Neural cell (in vitro differentiated cells): ENCODE measurements around the gene LRRC4. TPM values are rescaled to one million over a fixed set of nuclear protein-coding genes. Genes with fewer than 3 reads are reported as not detected.

Experiments
- H2AFZ ChIP-seq: fragments of 200-600, 300-800 bp; sonication (generic), shearing (Covaris generic); 2 replicates; pipeline ENCODE4 v1.6.0; 2014; ENCODE audit warnings: low read depth, mild to moderate bottlenecking, antibody characterized with exemption, low read length, moderate library complexity
- H3F3A ChIP-seq: fragments of 200-600 bp; shearing (Covaris generic); 2 replicates; pipeline ENCODE4 v1.6.1; 2016; ENCODE audit warnings: mild to moderate bottlenecking, moderate library complexity, mixed read lengths, antibody characterized with exemption, low read length; ENCODE audit not compliant: insufficient read depth, poor library complexity, severe bottlenecking
- H3K27ac ChIP-seq: fragments of 200-600, 300-800 bp; sonication (generic), shearing (Covaris generic); 2 replicates; pipeline ENCODE4 v1.5.1; 2014; ENCODE audit warnings: mild to moderate bottlenecking, low read length, moderate library complexity
- H3K27me3 ChIP-seq: fragments of 300-800, 200-600 bp; sonication (generic), shearing (Covaris generic); 2 replicates; pipeline ENCODE4 v1.6.0; 2014; ENCODE audit warnings: mild to moderate bottlenecking, low read depth, low read length, moderate library complexity; ENCODE audit not compliant: insufficient read depth
- H3K36me3 ChIP-seq: fragments of 300-800, 200-600 bp; sonication (generic), shearing (Covaris generic); 2 replicates; pipeline ENCODE4 v1.5.1; 2014; ENCODE audit warnings: mild to moderate bottlenecking, antibody characterized with exemption, low read length, moderate library complexity; ENCODE audit not compliant: insufficient read depth
- H3K4me2 ChIP-seq: fragments of 300-800, 200-600 bp; sonication (generic), shearing (Covaris generic); 2 replicates; pipeline ENCODE4 v1.6.0; 2014; ENCODE audit warnings: mild to moderate bottlenecking, low read length
- H3K4me3 ChIP-seq: fragments of 300-800, 200-600 bp; sonication (generic), shearing (Covaris generic); 2 replicates; pipeline ENCODE4 v1.5.1; 2014; ENCODE audit warnings: mild to moderate bottlenecking, low read length, moderate library complexity
- H3K79me2 ChIP-seq: fragments of 200-600 bp; shearing (Covaris generic); replicated peaks from 2 replicates; pipeline ENCODE4 v1.6.0; 2014; ENCODE audit warnings: mild to moderate bottlenecking, low read length, moderate library complexity; ENCODE audit not compliant: insufficient read depth
- H3K9ac ChIP-seq: fragments of 300-800, 200-600 bp; sonication (generic), shearing (Covaris generic); 2 replicates; pipeline ENCODE4 v1.6.1; 2016; ENCODE audit warnings: mild to moderate bottlenecking, low read length, mixed read lengths
- H3K9me2 ChIP-seq: fragments of 200-600 bp; shearing (Covaris generic); 2 replicates; pipeline ENCODE4 v1.6.1; 2016; ENCODE audit warnings: mild to moderate bottlenecking, low read length, mixed read lengths; ENCODE audit not compliant: insufficient read depth
- H3K9me3 ChIP-seq: fragments of 200-600, 300-800 bp; sonication (generic), shearing (Covaris generic); 2 replicates; pipeline ENCODE4 v1.6.1; 2016; ENCODE audit warnings: mild to moderate bottlenecking, mixed run types, low read length, moderate library complexity, mixed read lengths
- H4K20me1 ChIP-seq: fragments of 200-600 bp; shearing (Covaris generic); 2 replicates; pipeline ENCODE4 v1.6.1; 2016; ENCODE audit warnings: mild to moderate bottlenecking, mixed run types; ENCODE audit not compliant: insufficient read depth
- EP300 ChIP-seq: fragments of 450-650 bp; conservative IDR thresholded peaks from 2 replicates; pipeline ENCODE4 v1.6.1; 2014; ENCODE audit warnings: antibody characterized with exemption, mild to moderate bottlenecking, moderate library complexity; ENCODE audit not compliant: poor library complexity, severe bottlenecking
- EZH2 ChIP-seq: fragments of 200-600, 300-800 bp; shearing (Covaris generic), sonication (generic); IDR thresholded peaks from 2 replicates; pipeline ENCODE4 v1.6.1; 2014; ENCODE audit warnings: antibody characterized with exemption, low read length, borderline replicate concordance, mild to moderate bottlenecking; ENCODE audit not compliant: insufficient read depth, poor library complexity, severe bottlenecking
- MXI1 ChIP-seq: fragments of 450-650 bp; conservative IDR thresholded peaks from 2 replicates; pipeline ENCODE4 v1.6.1; 2014; ENCODE audit warnings: antibody characterized with exemption, mild to moderate bottlenecking; ENCODE audit not compliant: poor library complexity, severe bottlenecking
- POLR2AphosphoS5 ChIP-seq: IDR thresholded peaks from 2 replicates; pipeline ENCODE4 v1.6.1; 2012
- RAD21 ChIP-seq: fragments of 450-650 bp; conservative IDR thresholded peaks from 2 replicates; pipeline ENCODE4 v1.6.1; 2014; ENCODE audit warnings: antibody characterized with exemption, mild to moderate bottlenecking, moderate library complexity
- SMC3 ChIP-seq: fragments of 450-650 bp; conservative IDR thresholded peaks from 2 replicates; pipeline ENCODE4 v1.6.1; 2014; ENCODE audit warnings: antibody characterized with exemption, mild to moderate bottlenecking, moderate library complexity; ENCODE audit not compliant: poor library complexity
- TAF1 ChIP-seq: IDR thresholded peaks from 2 replicates; pipeline ENCODE4 v1.6.1; 2012; ENCODE audit warnings: low read depth
- polyA plus RNA-seq: library from polyadenylated mRNA; depleted of rRNA; stranded (reverse); fragments of >200 nt; gene quantifications from 2 replicates; pipeline ENCODE4 v1.2.3, GENCODE V29; 2014
- TF ChIP-seq, protein P1 (sequence below): fragments of 450-650 bp; IDR thresholded peaks from 2 replicates; pipeline ENCODE4 v1.5.1; 2014; ENCODE audit warnings: antibody characterized with exemption, mild to moderate bottlenecking, moderate library complexity; ENCODE audit not compliant: poor library complexity, severe bottlenecking
- TF ChIP-seq, protein P2 (sequence below): IDR thresholded peaks from 2 replicates; pipeline ENCODE4 v1.6.1; 2012; ENCODE audit warnings: borderline replicate concordance

The LRRC4 gene
- polyA plus RNA-seq, 1 donor from 2014 or later: 15.7 TPM

DNA sequence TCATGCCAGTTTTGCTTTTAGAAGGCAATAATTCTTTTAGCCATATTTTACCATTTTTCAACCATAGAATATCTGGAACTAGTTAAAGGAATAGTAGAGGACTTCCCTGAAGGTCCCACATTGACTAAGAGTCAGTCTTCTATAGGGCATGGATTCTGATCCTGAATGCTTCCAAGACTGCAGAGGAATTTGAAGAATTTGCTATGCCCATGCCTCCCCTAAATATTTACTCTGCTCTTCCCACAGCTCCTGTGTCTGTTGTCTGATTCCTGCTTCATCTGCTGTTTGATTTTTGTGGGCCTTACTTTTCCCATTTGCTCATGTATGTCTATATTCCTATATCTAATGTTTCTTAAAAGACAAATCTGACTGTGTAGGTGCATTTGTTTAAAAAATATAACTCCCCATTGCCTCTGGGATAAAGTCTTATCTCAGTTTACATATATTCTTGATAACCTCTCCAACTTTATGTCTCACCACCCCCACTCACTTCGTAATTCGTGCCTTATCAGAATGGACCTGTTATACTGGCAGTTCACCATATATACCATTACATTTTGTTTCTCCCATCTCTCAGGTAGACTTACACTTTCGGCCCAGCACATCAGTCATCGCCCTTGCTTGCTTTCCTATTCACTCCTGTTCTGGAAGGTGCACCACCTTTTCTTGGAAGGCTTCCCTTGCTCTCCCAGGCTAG lies 33.9 kb downstream of the LRRC4 start:
- Histone ChIP-seq H3K27me3 (no peaks in the 10 kb centered on the region), H3K9me2 (no peaks in the 10 kb centered on the region), H3K9me3 (no peaks in the 10 kb centered on the region), H4K20me1 (no peaks in the 10 kb centered on the region), H3K79me2 (no peaks in the 10 kb centered on the region), H3K4me2 (no peak overlapping the region), H3K36me3 (no peaks in the 10 kb centered on the region), H3K9ac (no peak overlapping the region), H3K4me3 (no peak overlapping the region), H3K27ac (no peak overlapping the region), H3F3A (no peaks in the 10 kb centered on the region), H2AFZ (no peak overlapping the region)
- no peak for TF ChIP-seq EP300
- TF ChIP-seq EZH2: no peak
- no peak for TF ChIP-seq POLR2AphosphoS5
- TF ChIP-seq TAF1: no peak
- no peak for TF ChIP-seq SMC3
- TF ChIP-seq, protein P1, sequence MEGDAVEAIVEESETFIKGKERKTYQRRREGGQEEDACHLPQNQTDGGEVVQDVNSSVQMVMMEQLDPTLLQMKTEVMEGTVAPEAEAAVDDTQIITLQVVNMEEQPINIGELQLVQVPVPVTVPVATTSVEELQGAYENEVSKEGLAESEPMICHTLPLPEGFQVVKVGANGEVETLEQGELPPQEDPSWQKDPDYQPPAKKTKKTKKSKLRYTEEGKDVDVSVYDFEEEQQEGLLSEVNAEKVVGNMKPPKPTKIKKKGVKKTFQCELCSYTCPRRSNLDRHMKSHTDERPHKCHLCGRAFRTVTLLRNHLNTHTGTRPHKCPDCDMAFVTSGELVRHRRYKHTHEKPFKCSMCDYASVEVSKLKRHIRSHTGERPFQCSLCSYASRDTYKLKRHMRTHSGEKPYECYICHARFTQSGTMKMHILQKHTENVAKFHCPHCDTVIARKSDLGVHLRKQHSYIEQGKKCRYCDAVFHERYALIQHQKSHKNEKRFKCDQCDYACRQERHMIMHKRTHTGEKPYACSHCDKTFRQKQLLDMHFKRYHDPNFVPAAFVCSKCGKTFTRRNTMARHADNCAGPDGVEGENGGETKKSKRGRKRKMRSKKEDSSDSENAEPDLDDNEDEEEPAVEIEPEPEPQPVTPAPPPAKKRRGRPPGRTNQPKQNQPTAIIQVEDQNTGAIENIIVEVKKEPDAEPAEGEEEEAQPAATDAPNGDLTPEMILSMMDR: no peak
- no peak for TF ChIP-seq RAD21
- TF ChIP-seq, protein P2, sequence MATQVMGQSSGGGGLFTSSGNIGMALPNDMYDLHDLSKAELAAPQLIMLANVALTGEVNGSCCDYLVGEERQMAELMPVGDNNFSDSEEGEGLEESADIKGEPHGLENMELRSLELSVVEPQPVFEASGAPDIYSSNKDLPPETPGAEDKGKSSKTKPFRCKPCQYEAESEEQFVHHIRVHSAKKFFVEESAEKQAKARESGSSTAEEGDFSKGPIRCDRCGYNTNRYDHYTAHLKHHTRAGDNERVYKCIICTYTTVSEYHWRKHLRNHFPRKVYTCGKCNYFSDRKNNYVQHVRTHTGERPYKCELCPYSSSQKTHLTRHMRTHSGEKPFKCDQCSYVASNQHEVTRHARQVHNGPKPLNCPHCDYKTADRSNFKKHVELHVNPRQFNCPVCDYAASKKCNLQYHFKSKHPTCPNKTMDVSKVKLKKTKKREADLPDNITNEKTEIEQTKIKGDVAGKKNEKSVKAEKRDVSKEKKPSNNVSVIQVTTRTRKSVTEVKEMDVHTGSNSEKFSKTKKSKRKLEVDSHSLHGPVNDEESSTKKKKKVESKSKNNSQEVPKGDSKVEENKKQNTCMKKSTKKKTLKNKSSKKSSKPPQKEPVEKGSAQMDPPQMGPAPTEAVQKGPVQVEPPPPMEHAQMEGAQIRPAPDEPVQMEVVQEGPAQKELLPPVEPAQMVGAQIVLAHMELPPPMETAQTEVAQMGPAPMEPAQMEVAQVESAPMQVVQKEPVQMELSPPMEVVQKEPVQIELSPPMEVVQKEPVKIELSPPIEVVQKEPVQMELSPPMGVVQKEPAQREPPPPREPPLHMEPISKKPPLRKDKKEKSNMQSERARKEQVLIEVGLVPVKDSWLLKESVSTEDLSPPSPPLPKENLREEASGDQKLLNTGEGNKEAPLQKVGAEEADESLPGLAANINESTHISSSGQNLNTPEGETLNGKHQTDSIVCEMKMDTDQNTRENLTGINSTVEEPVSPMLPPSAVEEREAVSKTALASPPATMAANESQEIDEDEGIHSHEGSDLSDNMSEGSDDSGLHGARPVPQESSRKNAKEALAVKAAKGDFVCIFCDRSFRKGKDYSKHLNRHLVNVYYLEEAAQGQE: no peak
- TF ChIP-seq MXI1: no peak

DNA sequence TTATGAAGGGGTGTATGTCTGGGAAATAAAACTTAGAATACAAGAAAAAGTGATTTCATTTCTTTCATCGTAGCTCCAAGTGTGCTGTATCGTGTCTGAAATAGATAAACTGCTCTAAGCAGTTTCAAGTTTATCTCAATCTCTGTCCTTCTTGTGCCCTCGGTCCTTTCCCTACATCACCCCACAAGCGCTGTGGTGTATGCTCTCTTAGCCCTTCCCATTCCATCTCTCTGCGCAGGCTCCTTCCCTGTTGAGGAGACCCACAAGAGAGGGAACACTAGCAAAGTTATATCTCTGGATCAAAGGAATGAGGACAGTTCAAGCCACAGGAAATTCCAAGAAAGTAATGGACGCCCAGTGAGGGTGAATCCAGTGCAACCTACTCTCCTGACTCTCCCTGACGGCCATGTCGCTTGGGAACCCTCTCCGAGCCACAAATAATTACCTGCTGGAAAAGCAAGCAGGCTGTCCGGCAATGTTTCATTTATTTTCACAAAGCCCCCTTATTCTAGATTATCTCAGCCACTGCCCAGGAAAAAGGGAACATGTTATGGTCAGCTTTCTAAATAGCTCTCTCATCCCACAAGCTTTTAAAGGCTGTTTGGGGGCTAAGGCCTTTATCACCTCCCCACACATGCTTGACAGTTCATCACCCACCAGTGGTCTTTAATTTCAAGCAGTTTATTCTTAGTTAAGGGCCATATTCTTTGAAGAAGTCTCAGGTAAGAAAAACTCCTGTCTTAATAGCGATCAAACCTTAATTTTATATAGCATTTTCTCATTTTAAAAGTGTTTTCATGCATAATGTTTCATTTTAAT lies 34.8 kb downstream of the LRRC4 start:
- Histone ChIP-seq H3K27ac (no peak overlapping the region), H3K79me2 (no peaks in the 10 kb centered on the region), H3K9me3 (no peaks in the 10 kb centered on the region), H3K27me3 (no peaks in the 10 kb centered on the region), H4K20me1 (no peaks in the 10 kb centered on the region), H3F3A (no peaks in the 10 kb centered on the region), H3K9me2 (no peaks in the 10 kb centered on the region), H3K9ac (no peak overlapping the region), H3K4me2 (no peak overlapping the region), H3K36me3 (no peaks in the 10 kb centered on the region), H3K4me3 (no peak overlapping the region), H2AFZ (no peak overlapping the region)
- TF ChIP-seq EZH2: no peak
- TF ChIP-seq, protein P1: no peak
- TF ChIP-seq, protein P2: no peak
- no peak for TF ChIP-seq SMC3
- TF ChIP-seq POLR2AphosphoS5: no peak
- no peak for TF ChIP-seq EP300
- TF ChIP-seq TAF1: no peak
- TF ChIP-seq MXI1: no peak
- TF ChIP-seq RAD21: no peak
